ENCODE data around the gene SHB.
A peak's percentile ranks its signal among the peaks of the same experiment; 100 is the strongest.

The SHB gene

DNA sequence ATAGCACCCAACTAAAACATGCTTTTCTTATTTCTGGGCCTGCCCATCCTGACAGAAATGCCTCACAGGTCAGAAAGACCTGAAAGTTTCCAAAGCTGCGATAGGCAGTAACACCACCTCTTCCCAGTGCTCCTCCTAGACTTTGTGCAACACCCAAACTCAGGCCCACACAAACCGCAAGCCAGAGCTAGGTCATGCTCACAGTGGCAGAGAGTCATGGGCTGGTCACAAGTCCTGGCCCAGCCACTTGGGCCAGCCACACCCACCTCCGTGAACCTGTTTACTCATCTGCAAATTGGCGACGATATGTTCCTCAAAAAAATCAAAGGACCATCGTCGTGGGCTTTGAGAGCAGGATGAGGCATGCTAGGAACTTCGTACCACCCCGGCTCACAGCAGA is 121.0 kb downstream of the SHB start:
- DNase-seq: peak; percentile 49 to 57 (median 55)

DNA sequence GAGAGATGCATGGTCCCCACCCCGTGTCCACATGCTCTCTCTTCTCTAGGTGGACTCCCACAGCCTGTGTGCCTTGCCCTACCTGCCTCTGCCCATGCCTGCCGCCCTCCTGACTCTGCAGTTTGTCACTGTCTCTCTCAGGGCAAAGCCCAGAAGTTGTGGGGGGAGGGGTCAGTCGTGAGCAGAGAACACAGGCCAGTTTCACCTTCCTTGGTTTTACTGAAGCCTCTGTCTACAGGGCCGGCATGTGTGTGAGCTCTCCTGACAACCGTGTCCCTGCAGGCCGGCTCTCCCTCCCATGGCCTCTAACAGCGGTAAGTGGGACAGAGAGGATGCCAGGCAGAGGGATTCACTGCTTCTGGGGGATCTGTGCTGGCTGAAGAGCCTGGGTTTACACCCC is 121.6 kb downstream of the SHB start:
- no peak for DNase-seq

DNA sequence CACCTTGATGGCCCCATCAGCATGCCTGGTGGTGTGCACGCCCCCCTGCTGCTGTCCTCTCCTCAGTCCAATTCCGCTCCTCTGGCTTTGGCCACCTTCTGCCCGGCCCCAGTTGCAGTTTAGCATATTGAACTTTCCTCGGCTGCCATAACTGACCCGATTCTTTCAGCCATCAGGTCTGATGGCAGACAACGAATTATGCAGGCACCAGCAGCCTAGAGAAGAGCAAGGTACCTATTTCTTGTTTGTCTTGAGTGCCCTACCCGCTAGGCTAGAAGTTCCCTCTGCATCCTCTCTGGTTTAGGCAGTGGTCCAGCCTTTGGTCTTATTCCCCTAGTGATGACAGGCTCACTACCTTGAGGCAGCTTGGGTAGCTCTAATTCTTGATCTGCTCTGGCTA is 122.1 kb downstream of the SHB start:
- no peak for DNase-seq

DNA sequence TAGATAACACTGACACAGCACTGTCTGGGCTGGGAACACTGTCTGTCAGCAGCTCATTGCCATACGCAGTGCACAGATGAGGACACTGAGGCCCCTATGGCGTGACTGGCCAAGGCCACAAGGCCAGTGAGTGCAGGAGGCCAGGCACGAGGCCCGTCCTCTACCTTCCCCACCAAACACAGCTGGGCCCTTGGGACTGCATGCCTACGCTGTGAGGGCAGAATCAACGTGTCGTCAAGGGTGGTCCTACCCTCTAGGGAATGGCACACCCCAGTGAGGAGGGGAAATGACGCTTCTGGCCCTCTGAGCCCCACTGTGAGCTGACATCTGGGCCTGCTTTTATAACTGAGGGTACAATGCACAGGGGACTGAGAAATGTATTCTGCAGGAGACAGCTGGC is 123.0 kb downstream of the SHB start:
- DNase-seq: no peak

DNA sequence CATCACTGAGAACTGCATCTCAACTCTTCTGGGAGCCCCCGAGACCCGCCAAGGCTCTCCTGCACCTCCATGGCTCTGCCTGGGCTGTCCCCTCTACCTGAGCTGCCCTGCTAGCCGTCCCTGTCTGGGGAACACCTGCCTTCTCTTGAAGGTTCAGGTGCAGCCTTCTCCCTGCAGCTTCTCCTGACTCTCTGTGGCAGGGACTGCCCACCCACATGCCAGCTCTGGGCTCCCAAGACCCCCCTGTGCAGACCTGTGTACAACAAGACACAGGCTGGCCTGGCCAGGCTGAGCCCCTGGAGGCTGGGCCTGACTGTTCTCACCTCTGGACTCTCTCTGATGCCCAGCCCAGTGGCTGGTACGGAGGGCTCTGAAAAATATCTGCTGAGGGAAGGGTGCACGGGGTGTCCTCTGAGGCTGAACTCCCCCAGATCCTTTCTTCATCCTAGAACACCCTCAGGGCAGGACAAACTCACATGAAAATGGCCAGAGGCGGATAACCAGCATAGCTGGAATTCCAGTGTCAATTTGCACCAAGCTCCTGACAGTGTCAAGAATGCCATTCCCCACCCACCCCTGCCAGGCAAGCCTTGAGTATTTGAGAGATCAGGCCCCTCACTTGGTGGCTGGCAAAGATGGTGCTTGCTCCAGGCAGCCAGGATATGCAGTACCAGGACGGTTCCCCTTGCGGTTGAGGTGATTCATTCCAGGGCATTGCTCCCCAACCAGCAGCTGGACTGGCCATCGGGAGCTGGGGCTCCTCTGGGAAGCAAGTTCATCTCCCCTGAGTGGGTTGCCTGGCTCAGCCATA is 124.2 kb downstream of the SHB start:
- DNase-seq: no peak

DNA sequence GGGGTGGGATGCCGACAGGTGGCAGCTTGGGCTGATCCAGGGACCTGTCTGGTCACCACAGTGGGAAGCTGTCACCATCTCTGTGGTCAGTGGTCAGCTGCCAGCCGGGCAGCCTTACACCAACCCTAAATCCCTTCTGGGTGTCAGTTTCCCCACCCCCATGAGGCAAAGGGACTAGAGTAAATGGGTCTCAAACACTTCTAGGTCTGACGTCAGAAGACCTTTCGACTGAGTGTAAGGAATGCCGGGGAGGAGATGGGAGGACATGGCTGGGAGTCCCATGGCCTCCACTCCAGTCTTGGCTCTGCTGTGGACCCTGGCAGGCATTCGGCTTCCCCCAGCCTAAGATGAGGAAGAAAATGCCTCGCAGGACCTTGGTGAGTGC is 124.8 kb downstream of the SHB start:
- DNase-seq: no peak

DNA sequence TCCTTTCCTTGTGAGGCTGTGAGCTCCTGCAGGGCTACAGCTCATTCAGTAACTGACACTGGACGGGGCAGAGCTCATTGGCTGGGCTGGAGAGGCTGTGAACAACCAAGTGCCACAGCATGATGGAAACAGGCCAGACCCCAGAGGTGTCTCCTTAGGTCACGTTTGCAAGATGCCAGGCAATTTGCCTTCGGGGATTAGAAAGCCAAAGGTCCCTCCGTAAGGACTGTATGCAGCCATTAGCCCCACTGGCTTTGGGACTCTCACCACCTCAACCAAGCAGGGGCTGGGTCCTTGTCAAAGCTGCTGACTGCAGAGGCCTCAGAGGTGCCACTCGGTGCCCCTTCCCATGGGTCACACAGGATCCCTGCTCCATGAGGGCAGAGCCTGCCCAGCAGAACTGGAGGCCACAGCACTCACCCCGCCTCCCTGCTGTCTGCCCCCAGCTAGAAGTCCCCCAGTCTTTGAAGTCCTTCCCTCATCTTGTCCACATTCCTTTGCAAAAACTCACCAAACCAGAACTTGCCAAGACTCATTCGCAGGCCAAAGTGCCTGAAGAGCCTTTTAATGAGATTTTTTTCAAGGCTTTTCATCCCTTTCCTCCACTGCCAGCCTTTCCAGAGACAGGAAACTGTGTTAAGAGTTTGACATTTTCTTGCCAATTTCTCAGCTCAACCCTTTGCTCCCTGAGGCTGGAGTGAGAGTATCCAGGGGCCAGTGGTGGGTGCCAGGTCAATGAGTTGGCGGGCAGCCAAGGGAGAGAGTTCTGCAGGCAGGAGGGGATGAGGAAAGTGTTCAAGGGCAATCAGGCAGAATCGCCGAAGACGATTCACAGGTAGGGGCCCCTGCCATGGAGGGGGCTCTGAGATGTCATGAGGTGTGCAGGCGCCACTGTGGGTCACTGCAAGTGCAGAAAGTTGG is 125.4 kb downstream of the SHB start:
- no peak for DNase-seq

DNA sequence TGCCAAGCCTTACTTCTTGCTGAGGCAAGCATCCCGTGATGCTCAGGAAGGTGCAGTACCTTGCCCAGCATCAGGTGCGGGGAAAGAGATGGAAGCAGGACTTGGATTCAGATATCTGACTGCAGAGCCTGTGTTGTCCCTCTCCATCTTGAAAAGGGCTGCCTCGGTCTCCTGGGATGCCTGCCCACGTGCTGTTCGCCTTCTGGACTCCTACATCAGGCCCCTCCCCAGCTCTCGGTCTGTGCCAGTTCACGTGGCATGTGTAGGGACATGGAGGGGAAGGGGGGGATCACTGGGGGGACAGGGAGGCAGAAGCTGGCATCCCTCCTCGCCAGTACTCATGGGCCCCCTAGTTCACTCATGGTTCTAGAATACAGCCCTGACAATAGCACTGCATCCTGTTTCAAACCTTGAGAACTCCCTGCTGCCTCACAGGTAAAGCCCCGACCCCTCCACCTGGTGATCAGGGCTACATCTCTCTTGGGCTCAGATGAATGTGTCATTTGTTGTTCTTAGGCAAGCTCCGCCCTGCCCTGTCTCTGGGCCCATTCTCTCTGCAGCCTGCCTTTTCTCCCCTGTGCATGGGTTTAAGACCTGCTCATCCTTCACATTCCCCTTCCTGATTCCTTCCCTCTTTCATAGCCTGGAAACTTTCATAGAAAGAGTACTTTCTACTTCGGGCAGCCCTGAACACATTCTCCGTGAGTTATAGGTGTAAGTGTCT is 126.2 kb downstream of the SHB start:
- DNase-seq: no peak

DNA sequence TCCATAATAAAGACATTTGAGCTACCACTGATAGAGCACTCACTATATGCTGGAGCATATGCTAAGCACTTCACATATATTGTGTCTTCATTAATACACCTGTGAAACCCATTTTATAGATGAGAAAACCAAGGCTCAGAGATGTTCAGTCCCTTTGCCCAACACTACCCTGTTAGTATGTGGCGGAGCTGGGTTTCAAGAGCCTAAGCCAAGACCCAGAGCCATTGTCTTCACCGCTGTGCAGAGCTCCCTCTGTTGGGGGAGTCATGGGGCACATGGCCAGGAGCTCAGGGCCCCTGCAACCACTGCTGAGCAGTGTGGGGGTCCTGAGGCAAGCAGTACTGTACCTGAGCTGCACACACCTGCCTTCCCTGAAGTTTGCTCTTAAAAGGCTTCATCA is 127.8 kb downstream of the SHB start:
- DNase-seq: no peak

DNA sequence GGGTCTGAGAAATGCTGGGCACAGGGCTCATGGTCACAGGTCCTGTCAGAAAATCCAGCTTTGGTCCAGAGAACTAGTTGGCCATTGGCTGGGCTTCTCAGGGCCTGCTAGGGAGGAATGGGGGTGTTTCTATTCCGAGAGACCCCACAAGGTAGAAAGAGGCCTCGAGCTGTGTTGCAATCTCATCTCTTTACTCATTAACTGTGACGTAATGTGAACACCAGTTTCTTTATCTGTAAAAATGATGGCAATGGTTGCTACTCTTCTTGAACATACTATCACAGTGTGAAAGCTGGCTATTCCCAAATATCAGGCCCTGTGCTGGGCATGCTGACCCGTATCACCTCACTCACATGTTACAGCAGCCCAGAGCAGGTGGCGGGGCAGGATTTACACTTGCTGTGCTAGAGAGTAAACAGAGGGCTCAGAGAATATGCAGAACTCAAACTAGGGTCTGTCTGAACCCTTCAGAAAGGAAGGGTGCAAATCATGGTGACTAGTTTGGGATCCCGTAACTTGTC is 129.4 kb downstream of the SHB start:
- no peak for DNase-seq

DNA sequence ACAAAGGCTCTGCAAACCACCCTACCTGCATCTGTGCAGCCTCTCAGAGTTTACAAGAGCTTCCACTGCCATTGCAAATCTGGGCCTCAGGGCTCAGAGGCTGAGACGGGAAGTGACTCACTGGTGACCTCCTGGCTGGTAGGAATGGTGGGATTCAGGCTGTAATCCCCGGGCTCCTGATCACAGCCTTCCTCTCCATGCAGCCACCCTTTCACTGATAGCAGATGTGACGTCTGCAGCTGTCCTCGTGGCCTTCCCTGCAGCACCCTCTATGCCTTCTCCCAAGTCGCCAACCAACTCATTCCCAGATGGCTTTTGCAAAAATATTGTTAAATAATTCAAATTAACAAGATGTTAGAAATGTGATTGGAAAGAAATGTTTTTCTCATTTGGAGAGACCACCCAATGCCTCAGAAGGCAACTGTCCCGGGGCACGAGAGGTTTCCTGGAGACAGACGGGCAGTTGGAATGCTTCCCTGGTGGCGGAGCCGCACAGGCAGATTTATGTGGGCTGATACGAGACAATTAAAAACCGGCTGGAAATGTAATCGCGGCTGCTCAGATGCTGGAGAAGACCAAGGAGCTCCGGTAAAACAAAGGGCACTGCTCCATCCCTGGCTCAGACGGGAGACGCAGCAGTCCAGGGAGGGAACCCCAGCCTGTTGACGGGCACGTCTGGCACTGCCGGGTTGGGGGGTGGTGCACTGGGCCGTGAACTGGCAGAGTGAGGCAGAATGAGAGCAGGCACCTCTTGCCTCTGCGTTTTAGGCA is 130.7 kb downstream of the SHB start:
- DNase-seq: no peak

DNA sequence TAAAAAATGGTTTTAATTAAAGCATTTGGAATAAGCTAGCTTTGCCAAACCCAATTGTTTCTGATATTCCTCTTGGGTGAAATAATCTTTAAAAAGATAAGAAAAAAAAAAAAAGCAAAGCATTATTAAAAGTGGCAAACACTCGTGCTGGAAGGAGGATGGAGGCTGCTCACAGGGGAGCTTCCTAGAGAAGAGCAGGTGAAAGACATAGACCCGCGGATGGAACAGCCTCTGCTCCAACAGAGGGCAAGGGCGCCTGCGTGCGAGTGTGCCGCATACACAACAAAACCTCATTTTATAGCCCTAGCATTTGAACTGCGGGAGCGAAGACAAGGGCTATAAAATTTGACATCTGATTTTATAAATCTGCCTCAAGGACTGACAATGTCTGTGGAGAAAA is 131.7 kb downstream of the SHB start:
- no peak for DNase-seq

DNA sequence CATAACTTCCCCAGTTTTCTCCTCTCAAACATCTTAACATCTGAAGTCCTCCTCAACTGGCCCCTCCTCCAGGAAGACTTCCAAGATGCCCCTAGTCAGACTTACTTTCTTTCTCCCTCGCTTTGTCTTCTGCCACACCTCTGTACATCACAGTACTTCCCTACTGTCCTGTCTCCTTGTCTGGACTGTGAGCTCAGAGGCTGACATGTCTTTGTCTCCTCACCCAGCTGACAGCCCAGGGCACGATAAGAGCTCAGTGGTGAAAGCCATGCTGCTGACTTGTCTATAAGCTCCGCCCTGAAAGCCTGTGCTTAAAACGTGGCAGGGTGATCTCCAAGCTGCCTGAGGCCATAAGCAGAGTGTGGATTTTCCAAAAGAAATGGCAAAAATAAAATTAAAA is 132.1 kb downstream of the SHB start:
- no peak for DNase-seq

DNA sequence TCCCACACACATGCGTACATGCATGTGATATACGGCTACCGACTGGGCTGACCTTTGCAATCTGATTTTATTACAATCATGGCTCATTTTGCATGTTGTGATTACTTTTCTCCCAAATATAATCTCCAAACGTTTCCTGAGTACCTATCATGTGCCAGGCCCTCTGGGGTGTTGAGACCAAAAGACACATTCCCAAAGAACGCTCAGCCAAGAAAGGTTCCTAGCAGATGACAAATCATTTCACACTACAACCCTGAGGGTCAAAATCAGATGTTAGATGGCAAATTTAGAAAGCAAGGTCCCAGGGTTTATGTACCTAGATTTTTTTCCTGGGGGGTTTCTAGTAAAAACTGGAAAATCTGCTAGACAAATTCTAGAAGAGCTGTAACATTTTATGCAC is 132.7 kb downstream of the SHB start:
- no peak for DNase-seq

DNA sequence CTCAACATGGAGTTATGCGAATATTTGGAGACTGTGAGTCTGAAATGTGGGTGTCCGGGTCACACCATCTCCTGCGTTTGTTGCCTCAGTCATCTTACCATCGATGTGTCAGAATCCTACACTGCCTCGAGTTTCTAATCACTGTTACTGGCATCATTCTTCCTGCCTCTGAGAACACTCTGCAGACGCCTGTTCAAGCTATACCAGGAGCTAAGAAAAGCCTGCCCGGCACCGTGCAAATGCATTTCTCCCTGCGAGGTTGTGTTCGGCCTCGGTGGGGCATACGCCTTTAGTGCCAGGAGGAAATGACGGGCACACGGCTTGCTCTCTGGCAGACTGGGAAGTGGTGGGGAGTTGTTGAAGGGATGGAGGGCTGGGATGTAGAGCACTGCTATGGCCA is 133.9 kb downstream of the SHB start:
- no peak for DNase-seq

DNA sequence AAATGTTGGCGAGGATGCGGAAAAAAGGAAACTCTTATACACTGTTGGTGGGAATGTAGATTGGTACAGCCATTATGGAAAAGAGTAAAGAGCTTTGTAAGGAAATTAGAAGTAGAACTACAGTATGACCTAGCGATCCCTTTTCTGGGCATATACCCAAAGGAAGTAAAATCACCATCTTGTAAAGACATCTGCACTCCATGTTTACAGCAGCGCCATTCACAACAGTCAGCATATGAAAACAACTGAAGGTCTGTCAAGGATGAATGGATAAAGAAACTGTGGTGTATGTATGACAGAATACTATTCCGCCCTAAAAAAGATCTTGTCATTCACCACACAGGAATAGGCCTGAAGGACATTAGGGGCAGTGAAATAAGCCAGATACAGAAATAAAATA is 137.4 kb downstream of the SHB start:
- no peak for DNase-seq

DNA sequence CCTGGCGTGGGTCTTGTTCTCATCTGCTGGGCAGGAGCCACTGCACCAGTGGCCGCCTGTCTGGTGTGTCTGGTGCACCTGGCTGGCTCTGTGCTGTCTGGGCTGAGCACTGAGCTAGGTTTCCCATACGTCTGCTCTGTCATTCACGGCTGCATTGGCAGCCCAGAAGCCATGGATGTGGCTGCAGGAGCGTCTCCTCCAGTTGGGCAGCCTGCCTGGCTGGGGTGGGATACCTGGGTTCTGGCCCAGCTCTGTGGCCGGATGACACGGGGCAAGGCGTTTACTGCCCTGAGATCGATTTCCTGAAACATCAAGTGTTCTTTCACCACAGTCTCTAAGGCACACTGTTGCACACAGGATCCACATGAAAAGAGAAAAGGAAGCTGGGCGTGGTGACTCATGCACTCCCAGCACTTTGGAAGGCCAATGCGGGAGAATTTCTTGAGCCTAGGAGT is 139.6 kb downstream of the SHB start:
- DNase-seq: peak; percentile 61 to 78 (median 71)

DNA sequence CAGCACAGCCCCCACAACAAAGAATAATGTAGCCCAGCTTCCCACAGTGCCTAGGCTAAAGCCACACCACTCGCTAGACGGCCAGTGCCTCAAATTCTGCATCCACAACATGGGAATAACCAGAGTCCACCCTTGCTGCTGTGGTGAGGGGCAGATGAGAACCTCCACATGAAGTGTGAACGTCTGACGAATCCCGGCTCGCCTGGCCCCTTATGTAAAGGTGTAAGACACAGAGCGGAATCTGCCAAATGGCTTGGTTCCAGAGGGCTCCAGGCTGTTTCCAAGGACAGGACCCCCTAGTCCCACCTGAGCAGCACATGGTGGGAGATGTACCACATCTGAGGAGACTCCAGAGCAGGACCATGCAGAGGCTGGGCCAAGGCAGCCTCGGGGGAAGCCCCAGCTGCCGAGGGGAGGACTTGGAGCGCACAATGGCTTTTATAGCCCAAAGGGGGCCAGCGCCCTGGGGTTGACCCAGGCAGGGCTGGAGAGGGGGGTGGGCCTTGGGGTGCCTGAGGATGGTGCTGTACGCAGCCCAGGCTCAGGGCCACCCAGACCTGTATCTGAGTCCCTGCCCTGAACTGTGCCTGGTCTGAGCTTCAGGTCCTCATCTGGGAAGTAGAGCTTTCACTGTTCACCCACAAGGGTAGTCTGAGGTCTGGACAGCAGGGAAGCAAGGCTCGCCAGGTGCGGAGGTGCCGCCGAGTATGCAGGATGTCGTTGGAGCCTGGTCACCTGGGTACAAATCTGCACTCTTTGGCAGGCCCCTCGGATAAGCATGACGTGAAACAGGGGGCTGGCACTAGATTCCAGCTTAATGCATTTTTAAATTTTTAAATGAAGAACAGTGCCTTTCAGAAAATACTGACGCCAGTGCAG is 140.2 kb downstream of the SHB start:
- DNase-seq: no peak

DNA sequence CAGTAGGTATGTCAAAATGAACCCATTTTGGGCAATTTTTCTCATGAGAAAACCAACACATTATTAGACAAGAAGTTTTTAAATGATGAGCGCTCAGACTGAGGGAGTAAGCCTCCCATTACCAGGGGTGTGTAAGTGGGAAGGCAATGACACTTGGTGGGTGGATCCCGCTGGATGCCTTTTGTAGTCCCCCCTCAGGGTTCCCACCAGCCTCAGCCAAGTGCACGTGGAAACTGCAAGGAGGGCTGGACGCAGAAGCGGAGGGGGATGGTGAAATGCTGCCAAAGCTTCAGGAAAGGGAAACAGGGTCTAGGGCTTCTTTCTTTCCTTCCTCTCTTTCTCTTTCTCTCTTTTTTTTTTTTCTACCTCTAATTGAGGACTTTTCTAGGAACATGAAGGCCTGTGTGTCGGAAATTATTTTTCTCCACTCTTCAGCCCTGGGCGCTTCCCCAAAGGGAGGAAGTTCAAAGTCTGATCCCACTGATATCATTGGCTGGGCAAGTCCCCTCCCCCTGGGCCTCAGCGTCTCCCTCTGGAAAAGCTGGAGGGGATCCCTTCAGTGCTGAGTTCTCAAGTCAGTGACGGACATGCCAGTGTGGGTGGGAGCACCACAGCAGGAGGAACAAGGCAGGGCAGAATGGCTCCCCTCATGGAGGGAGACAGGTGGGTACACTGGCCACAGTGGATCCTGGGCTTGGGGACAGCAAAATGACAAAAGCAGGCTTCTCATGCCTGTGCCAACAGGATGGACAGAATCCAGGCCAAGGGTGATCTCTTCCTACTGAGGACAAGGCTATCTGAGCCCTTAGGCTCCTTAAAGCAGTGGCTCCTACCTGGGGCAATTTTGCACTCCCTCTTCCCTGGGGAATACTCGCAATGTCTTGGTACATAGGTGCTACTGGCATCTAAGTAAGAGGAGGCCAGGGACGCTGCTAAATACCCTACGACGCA is 141.2 kb downstream of the SHB start:
- DNase-seq: no peak

DNA sequence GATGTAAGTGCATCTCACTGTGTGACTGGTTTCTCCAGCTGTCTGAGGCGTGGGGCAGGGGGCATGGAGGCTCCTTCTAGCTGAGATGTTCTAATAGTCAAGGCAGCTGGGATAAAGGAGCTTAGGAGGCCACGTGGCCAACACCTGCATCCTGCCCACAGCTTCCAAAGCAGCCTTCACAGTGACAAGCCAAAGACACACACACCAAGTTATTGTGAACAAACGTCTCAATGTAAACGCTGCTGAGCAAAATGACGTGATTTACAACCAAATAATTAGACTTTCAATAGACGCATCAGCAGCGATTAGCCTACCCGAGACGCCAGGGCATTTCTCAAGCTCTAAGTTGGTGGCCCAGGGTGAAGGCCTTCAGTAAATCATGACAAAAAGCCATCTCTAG is 141.9 kb downstream of the SHB start:
- DNase-seq: no peak

Data from suppressor macrophage treated with lipopolysaccharide for 1 hour (primary cell).